HepG2 (cell line): ENCODE measurements around the gene TOX4. TPM values are rescaled to one million over a fixed set of nuclear protein-coding genes. Genes with fewer than 3 reads are reported as not detected.

Source experiments
- ATAC-seq: fragments of 200-7000 bp; cut with Tn5 transposase; 3 replicates; pipeline ENCODE4 v1.9.1; 2020; ENCODE audit warnings: mild to moderate bottlenecking, moderate library complexity
- BruUV-seq: library from RNA; stranded (reverse); fragments of 400-500 nt; replicated peaks from 2 replicates; lab custom pipeline; 2021; lab: Mats Ljungman, UMichigan
- CTCF ChIA-PET: fragments of 300-600 bp; formaldehyde crosslinking; extraction: SDS; loops from one replicate; lab custom pipeline; 2021; ENCODE audit warnings: low total read pairs, inconsistent platforms, low intra/inter-chr PET ratio; lab: Yijun Ruan, JAX
- POLR2A ChIA-PET: fragments of 350-600 bp; sonication (Branson Sonifier 250); formaldehyde crosslinking; loops from one replicate; lab custom pipeline; 2020; ENCODE audit warnings: antibody characterized with exemption, inconsistent platforms; lab: Yijun Ruan, JAX
- DNase-seq: peaks from one replicate; pipeline ENCODE4 v3.0.0-alpha.2; 2015; ENCODE audit warnings: low spot score
- FAIRE-seq: peaks from 3 replicates; lab custom pipeline; 2011; peaks lifted over from hg19 to GRCh38; lab: Jason Lieb, UNC
- H2AFZ ChIP-seq: one replicate; pipeline ENCODE4 v1.6.1; 2011; ENCODE audit warnings: low read length, inconsistent platforms
- H3K27ac ChIP-seq: fragments of 300-600 bp; 3 replicates; pipeline ENCODE4 v1.8.0; 2011; ENCODE audit warnings: mixed run types, mild to moderate bottlenecking, mixed read lengths, low read length, inconsistent platforms; ENCODE audit not compliant: insufficient read depth; ENCODE audit errors: extremely low read length
- H3K27me3 ChIP-seq, 2 experiments: fragments of 200-600 bp in 1 of 2; 2 replicates in 1 of 2; 3 replicates in 1 of 2; pipeline versions ENCODE4 v1.6.0 to v1.8.0; 2011; ENCODE audit warnings: low read length in 2 of 2, mild to moderate bottlenecking in 2 of 2, moderate library complexity in 2 of 2, inconsistent platforms in 1 of 2; ENCODE audit not compliant: insufficient read depth in 2 of 2, control insufficient read depth in 1 of 2
- H3K36me3 ChIP-seq, 2 experiments: fragments of 200-600 bp in 1 of 2; replicated peaks in 1 of 2; 2 replicates in 1 of 2; 3 replicates in 1 of 2; pipeline versions ENCODE4 v1.5.1 to v1.8.0; 2011; ENCODE audit warnings: low read length in 2 of 2, inconsistent platforms in 1 of 2; ENCODE audit not compliant: insufficient read depth in 2 of 2, control insufficient read depth in 1 of 2
- H3K4me1 ChIP-seq: 2 replicates; pipeline ENCODE4 v1.5.1; 2012; ENCODE audit warnings: low read length, inconsistent platforms; ENCODE audit not compliant: insufficient read depth
- H3K4me2 ChIP-seq: 2 replicates; pipeline ENCODE4 v1.6.0; 2011; ENCODE audit warnings: low read depth, low read length, inconsistent platforms
- H3K4me3 ChIP-seq, 3 experiments: fragments of 200-600 bp in 1 of 3; sonication (generic), shearing (Covaris generic) in 1 of 3; replicated peaks in 1 of 3; 2 replicates each; pipeline ENCODE4 v1.5.1; 2011 to 2016; ENCODE audit warnings: low read length in 3 of 3, inconsistent platforms in 2 of 3, low read depth in 2 of 3, mild to moderate bottlenecking in 2 of 3, control low read depth in 1 of 3, mixed read lengths in 1 of 3; ENCODE audit not compliant: insufficient read depth in 1 of 3
- H3K79me2 ChIP-seq: one replicate; pipeline ENCODE4 v1.6.1; 2011; ENCODE audit warnings: low read length, inconsistent platforms; ENCODE audit not compliant: insufficient read depth
- H3K9ac ChIP-seq: 2 replicates; pipeline ENCODE4 v1.6.0; 2011; ENCODE audit warnings: mild to moderate bottlenecking, low read depth, low read length, inconsistent platforms; ENCODE audit not compliant: insufficient read depth
- H3K9me3 ChIP-seq: 2 replicates; pipeline ENCODE4 v1.5.1; 2012; ENCODE audit warnings: mild to moderate bottlenecking, low read length
- H4K20me1 ChIP-seq: 2 replicates; pipeline ENCODE4 v1.6.0; 2011; ENCODE audit warnings: inconsistent platforms, mild to moderate bottlenecking, low read length, moderate library complexity; ENCODE audit not compliant: insufficient read depth
- EED ChIP-seq: sonication (generic); formaldehyde crosslinking; IDR thresholded peaks from 2 replicates; pipeline ENCODE4 v1.5.0; 2020; ENCODE audit warnings: mild to moderate bottlenecking, missing genetic modification reagents
- EHMT2 ChIP-seq: fragments of 200-600 bp; sonication (generic); IDR thresholded peaks from 2 replicates; pipeline ENCODE4 v1.7.0; 2017; ENCODE audit warnings: antibody characterized with exemption, low read depth, low read length, borderline replicate concordance
- FOXJ3 ChIP-seq: sonication (generic); formaldehyde crosslinking; IDR thresholded peaks from 2 replicates; pipeline ENCODE4 v1.4.0; 2020; ENCODE audit warnings: missing genetic modification reagents, mild to moderate bottlenecking, borderline replicate concordance
- PAF1 ChIP-seq: IDR thresholded peaks from 2 replicates; pipeline ENCODE4 v1.6.1; 2016; ENCODE audit warnings: missing genetic modification reagents, missing compliant biosample characterization
- SP2 ChIP-seq: sonication (generic); formaldehyde crosslinking; IDR thresholded peaks from 2 replicates; pipeline ENCODE4 v1.5.1; 2020; ENCODE audit warnings: mild to moderate bottlenecking, missing genetic modification reagents
- TARDBP ChIP-seq: sonication (generic); formaldehyde crosslinking; IDR thresholded peaks from 2 replicates; pipeline ENCODE4 v1.8.0; 2022; ENCODE audit warnings: mild to moderate bottlenecking, missing genetic modification reagents
- THAP11 ChIP-seq: IDR thresholded peaks from 2 replicates; pipeline ENCODE4 v1.6.1; 2016; ENCODE audit warnings: missing biosample characterization, missing genetic modification reagents
- ZBTB33 ChIP-seq: sonication (generic); formaldehyde crosslinking; IDR thresholded peaks from 2 replicates; pipeline ENCODE4 v1.4.0; 2020; ENCODE audit warnings: missing genetic modification reagents
- ZBTB7A ChIP-seq: sonication (generic); formaldehyde crosslinking; IDR thresholded peaks from 2 replicates; pipeline ENCODE4 v1.8.0; 2022; ENCODE audit warnings: mild to moderate bottlenecking, missing genetic modification reagents
- ZFX ChIP-seq: sonication (generic); formaldehyde crosslinking; IDR thresholded peaks from 2 replicates; pipeline ENCODE4 v1.4.0; 2020; ENCODE audit warnings: mild to moderate bottlenecking, low read depth, missing genetic modification reagents, moderate library complexity
- ZNF350 ChIP-seq: sonication (generic); formaldehyde crosslinking; IDR thresholded peaks from 2 replicates; pipeline ENCODE4 v1.4.0; 2020; ENCODE audit warnings: mild to moderate bottlenecking, low read depth, missing genetic modification reagents, borderline replicate concordance
- WGBS: methylation state at CpG from one replicate; pipeline ENCODE4 v1.1.6; 2017; ENCODE audit warnings: low lambda C conversion rate; 5-methylcytosine and 5-hydroxymethylcytosine counted together
- in situ Hi-C: cut with HindIII; loops from 2 replicates; pipeline ENCODE4 v1.10.0; 2017; ENCODE audit warnings: low pct_unique_long_range_greater_than_20kb; ENCODE audit not compliant: extremely low pct_ligation_motif_present
- intact Hi-C: fragments of 100-400 bp; cut with micrococcal nuclease; formaldehyde crosslinking; loops from one replicate; pipeline ENCODE4 v1.10.0; 2022; ENCODE audit not compliant: unreplicated experiment
- polyA plus RNA-seq, 8 experiments: library from polyadenylated mRNA; depleted of rRNA in 3 of 8; stranded (reverse) in 7 of 8; unstranded in 1 of 8; fragments of >200 nt; fragmentation: Illumina TruSeq in 4 of 8; extraction: Trizol in 4 of 8; gene quantifications; 2 replicates each; pipeline versions ENCODE4 v1.2.1 to v1.2.3, GENCODE V29; 2011 to 2016; ENCODE audit warnings: low read depth in 4 of 8, missing spikeins in 1 of 8, mixed read lengths in 1 of 8; ENCODE audit not compliant: insufficient read depth in 1 of 8
- total RNA-seq, 5 experiments: library from RNA; depleted of rRNA; stranded (reverse); fragments of >200 nt; fragmentation: Illumina TruSeq; extraction: Trizol; gene quantifications; 2 replicates each; pipeline ENCODE4 v1.2.3, GENCODE V29; 2016; ENCODE audit warnings: low read depth in 1 of 5
- TF ChIP-seq, protein P1 (sequence below): sonication (generic); formaldehyde crosslinking; IDR thresholded peaks from 2 replicates; pipeline ENCODE4 v1.5.0; 2020; ENCODE audit warnings: missing genetic modification reagents

Gene TOX4
- total and polyA plus RNA-seq, 2 of the 13 experiments (the other 11 are each of a cell fraction or from before 2014, with no cell fraction given): 71.8 to 163 TPM

GRCh38 chr14:21524575-21525490, 47.8 kb downstream of the TOX4 start:
- in situ Hi-C loops (no loop called here), intact Hi-C loops (no loop called here)
- peak overlapping the region in 1 of 3 experiments; percentile 78; a peak in 1 of 6 replicates for H3K4me3 ChIP-seq
- POLR2A ChIA-PET: interaction anchor here (2.6 to 10.8 kb wide), 2 partner anchors 12 to 26 kb away, joined by 13 to 173 read pairs; partner anchors contain the start of gene METTL3
- TF ChIP-seq THAP11 (CRISPR knock-in tag): no peak
- TF ChIP-seq ZBTB7A (CRISPR knock-in tag): peak; percentile 23; the same call in 1 of the 2 replicates
- DNase-seq: no peak
- no peak for ATAC-seq
- H3K4me2 ChIP-seq: peak overlapping the region; percentile 82
- H3K4me1 ChIP-seq: peaks cover 43% of the 10 kb centered on the region
- BruUV-seq: no TSS peak
- no peak overlapping the region for H2AFZ ChIP-seq
- no peak overlapping the region for H3K9ac ChIP-seq
- FAIRE-seq: no peak
- WGBS: 92% methylated on average over 18 of the region's 18 CpGs
- H3K36me3 ChIP-seq: no peaks in the 10 kb centered on the region
- H3K9me3 ChIP-seq: no peaks in the 10 kb centered on the region
- H3K79me2 ChIP-seq: no peaks in the 10 kb centered on the region
- no peaks in the 10 kb centered on the region for H3K27me3 ChIP-seq
- H3K27ac ChIP-seq: no peak overlapping the region
- CTCF ChIA-PET: no interaction called here
- H4K20me1 ChIP-seq: no peaks in the 10 kb centered on the region

GRCh38 chr14:21525571-21525961, 48.6 kb downstream of the TOX4 start:
- Histone ChIP-seq H3K27me3 (no peaks in the 10 kb centered on the region), H3K4me3 (peak overlapping the region; percentile 77 to 83 (median 78); a peak in 4 of 6 replicates), H3K9ac (peak overlapping the region; percentile 80; the same call in 1 of the 2 replicates), H3K9me3 (no peaks in the 10 kb centered on the region), H3K4me1 (peaks cover 40% of the 10 kb centered on the region), H3K79me2 (no peaks in the 10 kb centered on the region), H4K20me1 (no peaks in the 10 kb centered on the region), H3K4me2 (peak overlapping the region; percentile 82), H2AFZ (no peak overlapping the region), H3K36me3 (no peaks in the 10 kb centered on the region), H3K27ac (peak overlapping the region; percentile 69)
- ChIA-PET POLR2A (interaction anchor here (0.9 to 10.8 kb wide), 8 partner anchors 9 to 89 kb away, joined by 3 to 173 read pairs (median 13); partner anchors contain the start of genes CHD8 and METTL3), CTCF (no interaction called here)
- FAIRE-seq (no peak), ATAC-seq (peak; percentile 1), DNase-seq (no peak)
- TF ChIP-seq FOXJ3 (CRISPR knock-in tag): no peak
- no peak for TF ChIP-seq PAF1 (CRISPR knock-in tag)
- TF ChIP-seq ZFX (CRISPR knock-in tag): 0 out of 2 replicates have a peak, but pooled peaks have one; percentile 1
- TF ChIP-seq EED (CRISPR knock-in tag): no peak
- peak; percentile 9; the same call in 1 of the 2 replicates for TF ChIP-seq ZBTB7A (CRISPR knock-in tag)
- no peak for TF ChIP-seq TARDBP (CRISPR knock-in tag)
- no peak for TF ChIP-seq EHMT2
- TF ChIP-seq SP2 (CRISPR knock-in tag): no peak
- TF ChIP-seq, protein P1, sequence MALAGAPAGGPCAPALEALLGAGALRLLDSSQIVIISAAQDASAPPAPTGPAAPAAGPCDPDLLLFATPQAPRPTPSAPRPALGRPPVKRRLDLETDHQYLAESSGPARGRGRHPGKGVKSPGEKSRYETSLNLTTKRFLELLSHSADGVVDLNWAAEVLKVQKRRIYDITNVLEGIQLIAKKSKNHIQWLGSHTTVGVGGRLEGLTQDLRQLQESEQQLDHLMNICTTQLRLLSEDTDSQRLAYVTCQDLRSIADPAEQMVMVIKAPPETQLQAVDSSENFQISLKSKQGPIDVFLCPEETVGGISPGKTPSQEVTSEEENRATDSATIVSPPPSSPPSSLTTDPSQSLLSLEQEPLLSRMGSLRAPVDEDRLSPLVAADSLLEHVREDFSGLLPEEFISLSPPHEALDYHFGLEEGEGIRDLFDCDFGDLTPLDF (CRISPR knock-in tag): no peak
- peak; percentile 52 for TF ChIP-seq ZBTB33
- TF ChIP-seq ZNF350 (CRISPR knock-in tag): 0 out of 2 replicates have a peak, but pooled peaks have one; percentile 6
- BruUV-seq: no TSS peak
- intact Hi-C loops: no loop called here
- in situ Hi-C loops: no loop called here
- WGBS: 71% methylated on average over 12 of the region's 12 CpGs
